GM23338 (cell line): ENCODE data around the gene GRIA3.

Experiments used
- CREB1 ChIP-seq: fragments of 250-450 bp; sonication (Bioruptor Pico); IDR thresholded peaks from 2 replicates; pipeline ENCODE4 v1.5.0; 2020; ENCODE audit warnings: low read depth, mild to moderate bottlenecking, moderate library complexity
- CTCF ChIP-seq, 2 experiments: fragments of 200-600 bp in 1 of 2; sonication (generic) in 1 of 2; conservative IDR thresholded peaks; 2 replicates each; pipeline versions ENCODE4 v1.5.1 to v1.6.1; 2016 to 2017; ENCODE audit warnings: antibody characterized with exemption in 2 of 2, low read depth in 2 of 2, mild to moderate bottlenecking in 2 of 2, moderate library complexity in 1 of 2
- ETS1 ChIP-seq: IDR thresholded peaks from 2 replicates; pipeline ENCODE4 v1.6.1; 2016; ENCODE audit warnings: antibody characterized with exemption
- EZH2 ChIP-seq: fragments of 200-600 bp; sonication (generic); IDR thresholded peaks from one replicate; pipeline ENCODE4 v1.8.0; 2017; ENCODE audit warnings: antibody characterized with exemption, mild to moderate bottlenecking, low read depth; ENCODE audit not compliant: unreplicated experiment
- EZH2phosphoT487 ChIP-seq: fragments of 200-600 bp; sonication (generic); IDR thresholded peaks from one replicate; pipeline ENCODE4 v1.8.1; 2018; ENCODE audit warnings: antibody characterized with exemption; ENCODE audit not compliant: unreplicated experiment
- JUNB ChIP-seq: IDR thresholded peaks from one replicate; pipeline ENCODE4 v1.6.1; 2016; ENCODE audit warnings: antibody characterized with exemption; ENCODE audit not compliant: unreplicated experiment
- NANOG ChIP-seq: IDR thresholded peaks from 2 replicates; pipeline ENCODE4 v1.6.1; 2016; ENCODE audit warnings: antibody characterized with exemption, borderline replicate concordance
- POLR2AphosphoS5 ChIP-seq: IDR thresholded peaks from 2 replicates; pipeline ENCODE4 v1.6.1; 2016; ENCODE audit warnings: antibody characterized with exemption, low read depth
- REST ChIP-seq: IDR thresholded peaks from one replicate; pipeline ENCODE4 v1.6.1; 2018; ENCODE audit warnings: antibody characterized with exemption; ENCODE audit not compliant: unreplicated experiment
- STAT1 ChIP-seq: IDR thresholded peaks from one replicate; pipeline ENCODE4 v1.6.1; 2016; ENCODE audit warnings: antibody characterized with exemption; ENCODE audit not compliant: unreplicated experiment
- ZNF114 ChIP-seq: fragments of 250-450 bp; sonication (Bioruptor Pico); IDR thresholded peaks from 2 replicates; pipeline ENCODE4 v1.5.0; 2020; ENCODE audit warnings: mild to moderate bottlenecking, moderate library complexity
- ZNF331 ChIP-seq: fragments of 250-450 bp; sonication (Bioruptor Pico); IDR thresholded peaks from 2 replicates; pipeline ENCODE4 v1.5.0; 2020; ENCODE audit warnings: low read depth, mild to moderate bottlenecking, moderate library complexity

GRCh38 chrX:123236859-123237258 is 52.8 kb downstream of the GRIA3 start:
- TF ChIP-seq CTCF (conservative IDR thresholded peaks at IDR 0.05; ENCODE audit: low read depth in 2 of 2) (no peak), EZH2 (no peak), POLR2AphosphoS5 (no peak), EZH2phosphoT487 (no peak), ETS1 (no peak), CREB1 (CRISPR knock-in tag) (no peak), REST (no peak), ZNF331 (CRISPR knock-in tag) (no peak), JUNB (no peak), ZNF114 (CRISPR knock-in tag) (no peak), STAT1 (no peak), NANOG (no peak)
